Iris pigment epithelial cell (primary cell): Measurements from ENCODE around the gene BTG2.

ENCODE experiments used
- DNase-seq: peaks from one replicate; pipeline ENCODE4 v3.0.0-alpha.2; 2011; ENCODE audit warnings: low read depth

BTG2 gene

DNA sequence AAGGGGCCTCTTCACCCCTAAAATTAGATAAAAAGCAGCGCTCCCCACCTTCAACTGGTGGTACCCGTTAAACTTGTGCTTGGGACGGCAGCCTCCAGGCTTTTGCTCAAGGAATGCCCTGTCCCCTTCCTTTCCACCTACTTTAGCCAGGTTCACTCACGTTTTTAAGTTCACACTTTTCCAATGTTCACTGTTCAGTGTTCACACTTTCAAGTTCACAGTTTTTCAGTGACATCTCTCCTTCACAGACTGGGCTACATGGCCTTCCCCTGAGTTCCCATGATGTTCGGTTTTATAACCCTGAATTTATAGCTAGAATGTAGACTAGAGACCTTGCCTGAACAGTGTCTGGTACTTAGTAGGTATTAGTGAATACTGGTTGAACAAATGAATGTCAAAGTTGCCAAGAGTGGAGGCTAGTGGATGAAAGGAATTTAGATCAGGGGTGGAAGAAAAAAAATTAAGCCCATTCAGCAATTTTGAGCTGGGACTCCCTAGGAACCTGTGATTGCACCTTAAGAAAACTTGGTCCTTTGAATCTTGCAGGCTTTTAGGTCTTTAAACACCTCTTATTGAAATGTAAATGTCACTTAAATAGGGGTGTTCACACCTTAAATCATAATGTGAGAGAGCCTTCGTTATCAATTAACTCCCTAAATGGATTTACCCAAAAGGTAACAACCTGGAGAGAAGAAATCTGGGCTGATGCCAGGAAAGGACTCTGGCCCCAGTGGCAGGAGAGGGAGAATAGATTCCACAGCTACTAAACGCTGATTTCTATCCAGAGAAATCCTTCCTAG, 12.3 kb downstream of the BTG2 start:
- DNase-seq, result no peak

DNA sequence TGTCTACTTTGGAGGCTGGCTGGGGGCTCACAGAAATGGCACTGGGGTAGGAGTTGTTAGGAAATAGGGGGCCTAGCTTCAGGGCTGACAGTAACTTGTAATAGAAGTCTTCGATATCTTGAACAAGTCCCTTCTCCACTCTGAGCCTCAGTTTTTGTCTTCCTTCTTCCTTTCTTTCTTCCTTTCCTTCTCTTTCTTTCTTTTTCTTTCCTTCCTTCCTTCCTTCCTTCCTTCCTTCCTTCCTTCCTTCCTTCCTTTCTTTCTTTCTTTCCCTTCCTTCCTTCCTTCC, 12.9 kb downstream of the BTG2 start:
- no peak for DNase-seq

DNA sequence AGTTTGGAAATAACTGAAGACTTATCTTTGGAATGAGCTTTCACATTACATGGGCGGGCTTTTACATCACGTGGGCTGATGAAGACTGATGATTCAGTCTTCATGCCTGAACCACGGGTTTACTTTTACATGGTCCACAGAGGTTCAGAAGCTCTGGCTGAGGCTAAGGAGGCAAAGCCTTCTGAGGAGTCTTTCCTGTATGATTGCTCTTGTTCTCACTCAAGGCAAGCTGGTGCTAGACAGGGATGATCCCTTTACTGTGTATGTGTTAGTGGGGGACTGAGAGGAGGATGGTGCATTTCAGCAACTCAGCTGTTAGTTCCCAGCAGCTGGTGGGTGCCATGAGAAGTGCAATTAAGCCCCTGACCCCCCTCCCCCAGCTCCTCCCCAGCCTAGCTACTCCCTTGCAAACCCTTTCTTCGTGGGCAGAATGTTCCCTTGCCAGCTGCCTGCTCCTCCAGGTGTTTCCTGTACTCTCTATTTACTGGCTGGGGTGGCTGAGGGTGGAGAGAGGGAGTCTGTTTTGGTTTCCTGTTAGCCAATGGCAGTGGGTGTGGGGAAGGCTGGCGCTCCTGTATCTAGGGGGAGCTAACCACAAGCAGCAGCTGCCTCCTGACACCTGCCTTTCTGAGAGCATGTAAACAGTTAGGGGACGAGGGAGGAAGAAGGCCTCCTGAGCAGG, 15.4 kb downstream of the BTG2 start:
- DNase-seq, result peak; percentile 79

DNA sequence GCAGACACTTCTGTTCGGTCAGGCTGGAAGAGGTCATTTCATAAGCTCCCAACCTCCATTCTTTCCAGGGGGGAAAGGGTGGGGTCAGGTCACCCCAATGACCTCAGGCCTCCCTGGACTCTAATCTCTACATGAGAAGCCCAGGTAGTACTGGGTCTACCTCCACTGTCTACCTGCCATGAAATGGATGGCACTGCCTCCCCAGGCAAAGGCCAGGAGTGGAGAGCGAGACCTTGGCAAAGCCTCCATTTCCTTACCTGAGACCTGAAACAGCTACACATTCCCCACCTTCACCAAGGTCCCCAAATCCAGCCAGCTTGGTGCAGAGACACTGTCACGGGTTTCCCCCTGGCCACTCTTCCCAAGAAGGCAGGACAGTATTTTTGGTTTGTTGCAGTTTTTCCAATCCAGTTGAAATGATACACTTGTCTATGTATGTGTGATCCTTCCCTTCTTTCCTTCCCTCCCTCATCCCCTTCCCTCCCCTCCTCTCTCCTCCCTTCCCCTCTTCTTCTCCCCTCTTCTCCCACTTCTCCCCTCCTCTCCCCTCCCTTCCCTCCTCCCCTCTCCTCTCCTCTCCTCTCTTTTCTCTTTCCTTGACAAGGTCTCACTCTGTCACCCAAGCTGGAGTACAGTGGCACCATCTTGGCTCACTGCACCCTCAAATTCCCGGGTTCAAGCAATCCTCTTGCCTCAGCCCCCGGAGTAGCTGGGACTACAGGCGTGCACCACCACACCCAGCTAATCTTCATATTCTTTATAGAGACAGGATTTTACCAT, 16.1 kb downstream of the BTG2 start:
- DNase-seq, result no peak

DNA sequence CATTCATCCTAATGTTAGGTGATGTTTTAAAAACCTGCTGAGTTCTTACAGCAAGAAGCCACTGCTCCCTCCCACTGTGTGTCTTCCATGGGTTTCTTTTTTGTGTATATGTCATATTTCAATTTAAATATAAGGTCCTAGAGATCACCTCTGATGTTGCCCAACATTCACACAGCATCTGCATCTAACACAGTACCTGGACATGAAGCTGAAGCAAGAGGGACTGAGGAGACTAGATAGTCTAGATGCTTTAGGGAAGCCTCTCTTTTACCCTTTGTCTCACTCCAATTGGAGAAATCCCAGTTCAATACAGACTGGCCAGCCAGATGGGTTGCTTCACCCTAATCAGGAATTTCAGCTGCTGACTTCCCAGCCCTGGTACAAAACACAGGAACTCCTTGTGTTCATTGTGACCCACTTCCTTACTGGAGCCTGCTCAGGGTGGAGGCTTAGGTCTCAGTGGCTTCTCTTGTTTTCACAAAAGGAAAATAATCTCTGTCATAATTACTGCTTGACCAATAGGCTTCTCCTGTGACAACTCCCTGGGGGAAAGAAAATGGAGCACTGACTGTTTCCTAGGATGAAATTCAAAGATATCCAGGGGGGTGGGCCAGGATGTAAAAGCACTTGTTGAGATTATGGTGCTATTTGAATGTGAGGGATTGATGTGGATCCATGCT, 17.3 kb downstream of the BTG2 start:
- DNase-seq, result no peak

DNA sequence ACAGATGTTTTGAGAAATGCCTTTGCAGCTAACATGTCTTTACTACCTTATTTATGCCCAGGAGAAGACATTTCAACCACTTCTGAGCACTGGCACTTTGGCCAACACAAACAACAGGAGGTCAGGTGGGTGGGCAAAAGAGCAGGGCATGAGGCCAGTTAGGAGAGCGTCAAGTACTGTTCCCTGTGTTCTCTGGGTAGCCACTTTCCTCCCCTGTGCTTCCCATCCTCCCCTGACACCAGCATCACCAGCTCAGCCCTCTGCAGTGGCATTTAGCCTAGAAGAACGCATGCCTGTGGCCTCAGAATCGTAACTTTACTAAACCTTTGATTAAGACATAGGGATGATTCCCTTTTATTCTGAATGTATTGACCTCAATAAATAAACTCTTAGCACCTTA, 18.3 kb downstream of the BTG2 start:
- DNase-seq, result no peak

DNA sequence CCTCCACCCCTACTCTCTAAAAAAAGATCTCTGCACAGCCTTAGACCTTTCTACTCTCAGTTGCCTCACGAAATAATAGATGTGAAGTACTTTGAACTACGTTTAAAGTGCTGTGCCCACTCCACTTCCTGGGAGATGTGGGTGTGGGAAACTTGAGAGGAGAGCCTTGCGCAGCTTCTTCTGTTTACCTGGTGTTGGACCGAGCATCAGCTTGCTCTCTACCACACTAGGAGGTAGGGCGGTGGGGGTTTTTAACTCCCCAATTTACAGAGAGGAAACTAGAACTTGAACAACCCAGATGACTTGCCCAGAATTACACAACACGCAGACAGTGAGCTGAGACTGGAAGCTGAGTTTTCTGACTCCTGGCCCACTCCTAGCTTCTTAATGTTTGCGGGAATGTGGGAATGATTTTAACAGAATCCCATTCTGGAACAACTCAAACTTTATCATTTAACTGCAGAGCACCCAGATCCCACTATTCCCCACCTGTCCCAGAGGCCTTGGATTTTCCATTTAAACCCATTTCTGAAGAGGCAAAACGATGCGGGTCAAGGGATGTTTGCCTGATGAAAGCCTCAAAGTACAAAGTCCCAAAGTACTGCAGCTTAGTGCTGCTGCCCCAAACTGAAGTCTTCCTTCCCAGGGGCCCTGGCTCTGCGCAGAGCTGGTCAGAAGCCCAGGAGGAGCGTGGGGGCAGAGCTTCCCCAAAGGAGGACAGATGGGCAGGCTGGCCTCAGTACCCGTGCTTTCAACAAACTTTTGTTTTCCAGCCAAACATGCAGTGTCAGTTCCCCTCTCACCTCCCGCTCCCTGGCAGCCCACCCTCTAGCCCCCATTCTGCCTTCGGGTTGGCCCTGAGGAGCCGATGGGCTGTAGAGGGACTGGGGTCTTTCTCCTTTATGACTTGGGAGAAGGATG, 19.0 kb downstream of the BTG2 start:
- no peak for DNase-seq

DNA sequence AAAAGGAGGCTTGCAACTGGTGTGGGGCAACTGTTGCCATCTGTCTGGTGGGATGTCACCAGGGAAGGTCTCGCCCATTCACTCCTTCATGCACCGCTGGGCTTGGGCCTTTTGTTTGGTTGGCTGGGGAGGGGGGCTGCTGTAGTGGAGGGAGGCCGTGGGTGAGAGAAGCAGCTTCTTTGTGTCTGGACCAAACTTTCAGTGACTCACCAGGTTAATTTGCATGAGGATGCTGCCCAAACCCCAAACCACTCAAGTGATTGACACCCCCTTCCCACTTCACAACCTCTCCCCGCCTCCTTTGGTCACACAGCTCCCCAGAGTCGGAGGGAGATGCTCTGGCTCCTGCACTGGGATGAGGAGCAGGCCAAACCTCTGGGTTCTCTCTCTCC, 19.7 kb downstream of the BTG2 start:
- DNase-seq, result no peak

DNA sequence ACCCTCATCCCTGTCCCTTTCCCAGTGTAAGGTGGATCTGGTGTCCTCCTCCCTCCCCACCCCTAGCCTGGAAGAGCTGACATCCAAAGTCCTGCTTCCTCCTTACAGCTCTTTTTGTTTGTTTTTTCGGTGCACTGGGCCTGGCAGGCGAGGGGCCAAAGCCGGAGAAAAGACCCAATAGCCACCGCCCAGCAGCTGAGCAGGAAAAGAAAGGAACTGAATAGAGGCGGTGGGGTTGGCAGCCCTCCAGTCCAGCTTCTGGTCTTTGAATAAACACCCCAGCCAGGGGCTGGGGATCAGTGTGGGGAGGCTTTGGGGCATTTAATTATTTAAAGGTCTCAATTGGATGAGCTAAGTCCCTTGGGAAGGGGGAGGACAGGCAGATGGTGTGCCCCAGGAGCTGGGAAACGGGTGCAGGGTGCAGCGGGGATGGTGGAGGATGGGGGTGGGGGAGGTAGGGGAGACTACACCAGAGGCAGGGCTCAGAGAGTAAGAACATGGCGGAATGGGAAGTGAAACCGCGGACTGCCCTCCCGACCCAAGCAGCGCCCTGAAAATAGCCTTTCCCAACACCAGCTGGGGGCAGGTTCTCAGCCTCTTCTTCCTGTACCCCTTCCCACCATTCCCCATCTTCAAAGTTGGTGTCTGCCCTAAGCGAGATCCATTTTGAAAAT, 20.2 kb downstream of the BTG2 start:
- DNase-seq, result no peak

DNA sequence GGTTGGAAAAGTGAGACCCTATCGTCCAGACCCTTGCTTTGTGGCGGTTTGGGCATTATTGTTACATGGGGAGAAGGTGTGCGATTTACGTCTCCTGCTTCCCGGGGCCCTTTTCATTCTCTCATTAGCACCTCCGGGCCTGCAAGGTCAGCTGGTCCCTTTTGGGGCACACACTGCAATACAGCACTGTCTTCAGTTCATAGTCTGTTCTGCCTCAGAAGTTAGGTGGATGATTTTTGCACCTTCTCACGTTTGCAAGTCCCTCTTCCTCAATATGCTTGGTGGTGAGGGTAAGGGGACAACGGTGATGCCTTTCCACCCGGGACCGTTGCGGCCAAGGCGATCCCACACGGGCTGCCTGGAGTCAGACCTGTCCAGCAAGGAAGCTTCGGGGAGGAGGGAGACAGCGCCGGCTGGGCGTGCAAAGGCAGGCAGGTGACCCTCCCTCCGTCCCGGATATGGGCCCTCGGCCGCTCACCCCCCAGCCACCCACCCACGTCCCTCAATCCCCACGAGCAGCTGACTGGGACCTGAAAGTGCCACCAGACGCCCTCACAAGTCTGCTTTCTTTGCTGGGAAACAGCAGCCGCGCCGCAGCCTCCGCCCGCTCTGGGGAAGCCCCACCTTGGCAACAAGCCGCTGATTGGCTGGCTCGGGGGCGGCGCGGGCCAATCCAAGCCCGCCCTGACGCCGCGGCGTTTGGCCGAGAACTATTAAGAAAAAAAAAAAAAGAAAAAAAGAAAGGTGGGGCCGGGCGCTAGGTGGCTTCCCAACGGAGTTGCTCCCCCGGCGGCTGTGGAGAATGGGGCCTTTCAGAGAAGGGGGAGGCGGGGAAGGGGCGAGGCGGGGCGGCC, 21.7 kb downstream of the BTG2 start:
- DNase-seq, result peak; percentile 89

DNA sequence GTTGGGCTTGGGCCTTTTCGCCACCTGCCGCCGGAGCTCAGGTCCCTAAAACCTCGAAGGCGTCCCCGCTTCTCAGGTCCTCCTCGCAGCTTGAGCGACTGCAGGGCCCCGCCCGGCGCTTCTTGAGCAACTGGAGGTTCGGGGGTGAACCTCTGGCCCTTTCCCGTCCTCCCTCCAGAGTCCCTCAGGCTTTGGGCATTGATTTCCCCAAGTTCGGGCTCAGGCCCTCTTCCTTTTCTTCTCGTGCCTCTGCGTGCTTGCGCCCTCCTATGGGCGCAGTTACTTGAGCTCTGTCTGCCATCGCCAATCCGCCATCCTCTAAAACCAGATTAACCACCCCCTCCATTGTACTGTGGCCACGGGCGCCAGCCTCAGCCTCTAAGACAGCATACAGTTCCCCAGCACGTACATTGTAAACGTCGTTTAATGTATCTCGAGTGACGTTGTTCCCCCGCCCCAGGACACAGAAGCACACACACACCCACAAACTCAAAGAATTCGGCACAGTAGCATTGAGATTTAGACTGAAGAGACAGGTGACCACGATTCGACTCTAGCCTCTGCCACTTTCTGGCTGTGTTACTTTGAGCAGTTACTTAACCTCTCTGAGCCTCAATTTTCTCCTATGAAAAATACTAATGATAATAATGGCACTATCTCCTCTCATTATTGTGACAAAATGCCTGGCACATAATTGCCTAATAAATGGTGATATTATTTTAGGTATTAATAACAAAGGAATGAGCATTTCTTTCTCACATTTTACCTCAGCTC, 22.6 kb downstream of the BTG2 start:
- DNase-seq, result peak; percentile 49

DNA sequence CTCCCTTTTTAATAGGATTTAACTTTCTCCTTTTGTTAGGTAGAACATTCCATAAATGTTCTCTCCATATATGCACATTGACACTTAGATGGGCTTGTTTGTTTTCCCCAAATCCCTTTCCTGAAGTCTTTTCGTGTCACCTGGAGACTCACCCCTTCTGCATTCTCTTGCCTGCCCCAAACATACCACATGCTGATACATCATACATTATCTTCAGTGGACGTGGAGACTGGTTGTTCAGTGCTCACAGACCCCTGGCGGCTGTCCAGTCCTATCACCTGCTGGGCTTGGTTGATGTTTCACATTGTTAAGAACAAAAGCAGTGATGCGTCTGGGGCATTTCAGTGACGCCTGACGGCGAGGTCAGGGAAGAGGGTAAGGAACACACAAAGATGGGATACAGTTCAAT, 23.4 kb downstream of the BTG2 start:
- no peak for DNase-seq

DNA sequence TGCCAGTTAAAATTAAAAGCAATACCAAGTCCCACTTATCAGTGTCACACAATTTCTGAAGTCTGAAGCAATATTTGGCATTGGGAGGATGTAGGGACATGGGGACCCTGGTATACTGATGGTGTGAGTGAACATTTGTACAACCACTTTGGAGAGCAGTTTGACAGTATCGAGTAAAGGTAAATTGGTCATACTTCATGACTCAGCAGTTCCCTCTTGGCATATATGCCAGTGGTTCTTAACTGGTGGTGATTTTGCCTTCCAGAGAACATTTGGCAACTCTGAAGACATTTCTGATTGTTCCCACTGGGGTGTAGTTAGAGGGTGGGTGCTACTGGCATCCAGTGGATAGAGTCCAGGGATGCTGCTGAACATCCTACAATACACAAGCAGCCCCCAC, 25.9 kb downstream of the BTG2 start:
- DNase-seq, result no peak

DNA sequence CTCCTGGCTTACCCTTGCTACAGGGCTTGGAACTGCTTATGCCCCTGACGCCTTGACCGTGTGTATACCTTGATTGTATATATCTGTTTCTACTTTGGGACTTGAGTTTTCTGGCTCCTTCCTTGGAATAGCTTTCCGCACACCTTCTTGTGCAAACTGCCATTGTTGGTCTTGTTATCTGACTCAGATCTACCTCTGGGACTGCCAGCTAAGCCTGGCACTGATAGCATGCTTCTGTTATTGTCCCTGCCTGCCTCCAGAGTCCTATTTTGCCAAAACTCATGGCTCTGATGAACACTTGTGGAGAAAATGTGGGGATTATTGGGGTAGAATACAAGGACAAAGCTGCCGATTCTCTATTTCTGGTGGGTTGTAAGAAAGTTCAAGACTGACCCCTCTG, 30.2 kb downstream of the BTG2 start:
- no peak for DNase-seq

DNA sequence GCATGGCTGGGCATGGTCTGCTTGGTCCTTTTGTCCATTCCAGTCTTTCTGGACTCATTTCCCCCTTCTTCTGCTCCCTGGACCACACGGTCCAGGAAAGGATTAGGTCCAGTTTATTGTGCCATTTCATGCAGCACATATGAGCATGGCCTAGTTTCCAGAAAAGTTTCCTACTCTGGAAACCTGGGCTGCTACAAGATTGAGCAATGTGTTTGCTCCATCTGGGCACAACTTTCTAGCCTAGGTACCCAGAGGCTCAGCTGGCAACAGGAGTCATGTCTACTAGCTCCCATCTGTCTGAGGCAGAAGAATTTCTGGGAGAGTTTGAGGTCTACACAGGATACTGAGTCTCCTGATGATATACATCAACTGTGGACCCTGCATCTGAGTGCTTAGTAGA, 30.8 kb downstream of the BTG2 start:
- DNase-seq, result no peak

DNA sequence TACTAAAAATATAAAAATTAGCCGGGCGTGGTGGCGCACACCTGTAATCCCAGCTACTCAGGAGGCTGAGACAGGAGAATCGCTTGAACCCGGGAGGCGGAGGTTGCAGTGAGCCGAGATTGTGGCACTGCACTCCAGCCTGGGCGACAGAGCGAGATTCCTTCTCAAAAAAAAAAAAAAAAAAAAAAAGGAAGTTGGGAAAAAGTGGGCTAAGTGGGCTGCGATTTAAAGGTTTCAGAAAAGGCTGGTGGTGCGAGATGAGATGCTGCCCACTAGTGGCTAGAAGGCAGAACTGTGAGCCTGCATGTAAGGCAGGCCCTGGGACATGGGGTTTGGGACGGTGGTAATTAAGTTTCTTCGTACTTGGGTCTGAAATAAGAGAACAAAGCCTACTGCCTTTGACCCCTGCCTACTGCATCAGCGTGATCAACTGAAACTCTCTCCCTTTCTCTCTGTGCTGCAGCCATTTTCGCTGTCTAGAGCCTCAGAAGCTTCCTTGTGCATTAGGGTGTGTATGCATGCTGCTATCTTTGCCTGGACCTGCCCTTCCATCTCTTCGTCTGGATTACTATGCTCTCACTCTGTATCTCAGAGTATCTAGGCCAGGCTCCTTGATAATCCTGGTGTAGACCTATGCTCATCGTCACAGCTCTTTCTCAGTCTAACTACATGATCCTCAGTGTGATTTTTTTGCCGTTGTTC, 33.2 kb downstream of the BTG2 start:
- DNase-seq, result peak; percentile 57

DNA sequence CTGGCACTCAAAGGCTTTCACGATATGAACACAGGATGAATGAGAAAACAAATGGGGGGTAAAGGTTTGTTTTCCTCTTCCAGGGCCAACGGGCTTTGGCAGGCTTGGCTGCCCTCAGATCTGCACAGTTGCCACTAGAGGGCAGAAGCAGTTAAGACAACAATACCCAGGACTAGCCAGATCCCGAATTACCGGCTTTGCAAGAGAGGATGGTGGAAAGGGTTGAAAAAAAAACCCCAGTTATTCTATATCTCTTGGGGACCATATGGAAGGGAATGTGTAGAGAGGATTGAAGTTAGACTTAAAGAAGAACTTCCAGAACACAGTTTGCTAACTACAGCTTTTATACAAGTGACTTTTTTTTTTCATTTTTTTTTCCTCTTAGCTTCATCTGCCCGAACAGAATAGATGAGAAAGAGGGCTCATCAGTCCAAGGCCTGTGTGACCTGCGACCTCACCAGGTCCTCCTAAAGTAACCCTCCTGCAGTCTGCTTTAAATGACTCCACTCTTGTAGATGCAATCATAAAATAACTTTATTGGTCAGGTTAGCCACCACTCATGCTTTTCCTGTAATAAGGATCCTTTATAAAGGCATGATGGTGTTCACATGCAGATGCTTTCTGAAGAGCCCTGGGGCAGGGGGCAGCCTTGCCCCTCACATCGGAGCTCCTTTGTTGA, 34.9 kb downstream of the BTG2 start:
- DNase-seq, result peak; percentile 80
